Activated gamma-delta T cell treated with anti-CD3 and anti-CD28 coated beads, Interleukin-2, amount 50 U/mL, for 16 hours (primary cell): Measurements from ENCODE around the gene CYB561D1.

Experiments
- DNase-seq: peaks from one replicate; pipeline ENCODE4 v3.0.0-alpha.2; 2020; ENCODE audit warnings: low read depth

The CYB561D1 gene

GRCh38 chr1:109530457-109531087, 36.7 kb downstream of the CYB561D1 start:
- no peak for DNase-seq

DNA sequence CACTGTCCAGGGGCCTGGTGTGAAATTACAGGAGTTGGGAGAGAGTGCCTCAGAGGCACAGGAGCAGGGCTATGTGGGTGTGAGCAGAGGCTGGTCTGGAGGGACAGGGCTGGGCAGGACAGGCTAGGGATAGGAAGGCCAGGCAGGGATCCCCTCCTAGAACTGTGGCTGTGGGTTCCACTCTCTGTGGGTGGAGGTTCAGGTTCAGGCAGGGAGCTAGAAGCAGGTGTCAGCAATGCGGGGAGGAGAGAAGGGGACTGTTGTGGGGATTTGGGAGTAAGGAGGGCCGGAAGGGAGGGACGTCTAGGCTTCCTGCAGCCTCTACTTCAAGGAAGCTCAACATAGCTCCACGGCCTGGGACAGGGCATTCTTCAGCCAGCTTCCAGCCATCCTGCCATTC, 37.5 kb downstream of the CYB561D1 start:
- no peak for DNase-seq

- no peak for DNase-seq
Measured at GRCh38 chr1:109531826-109532364, 38.0 kb downstream of the CYB561D1 start.

DNA sequence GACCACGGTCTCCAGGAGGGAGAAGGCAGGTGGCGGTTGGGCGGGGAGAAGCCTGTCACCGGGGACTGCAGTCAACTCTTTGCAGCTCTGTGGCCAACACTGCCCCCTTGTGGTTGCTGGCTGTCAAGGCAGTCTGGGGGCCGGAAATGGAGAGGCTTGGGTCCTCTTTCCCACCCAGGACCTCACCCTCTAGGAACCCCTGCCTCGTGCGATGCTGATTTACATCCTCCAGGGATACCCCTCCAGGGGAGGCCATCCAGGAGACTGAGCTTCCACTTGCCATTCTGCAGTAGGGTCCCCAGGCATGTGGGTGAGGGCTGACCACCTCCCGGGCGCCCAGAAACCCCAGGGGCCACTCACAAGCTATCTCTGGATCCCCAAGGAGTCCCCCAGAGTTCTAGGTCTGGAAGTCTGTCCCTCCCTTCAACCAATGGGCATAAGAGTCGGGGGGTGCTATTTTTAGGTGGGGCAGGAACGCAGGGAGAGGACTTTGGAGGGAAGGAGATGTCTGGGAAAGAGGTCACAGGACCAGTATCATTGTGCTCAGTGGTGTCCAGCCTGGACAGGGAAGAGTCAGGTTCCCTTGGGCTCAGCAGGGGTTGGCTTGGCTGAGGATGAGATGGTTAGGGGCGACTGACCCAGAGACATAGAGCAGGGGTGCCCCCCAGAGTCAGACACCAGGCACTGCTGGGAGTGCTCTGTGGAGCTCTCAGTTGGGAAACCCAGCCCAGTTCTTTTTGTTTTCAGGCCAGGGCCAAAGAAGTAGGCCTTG, 38.7 kb downstream of the CYB561D1 start:
- DNase-seq = peak; percentile 86

DNA sequence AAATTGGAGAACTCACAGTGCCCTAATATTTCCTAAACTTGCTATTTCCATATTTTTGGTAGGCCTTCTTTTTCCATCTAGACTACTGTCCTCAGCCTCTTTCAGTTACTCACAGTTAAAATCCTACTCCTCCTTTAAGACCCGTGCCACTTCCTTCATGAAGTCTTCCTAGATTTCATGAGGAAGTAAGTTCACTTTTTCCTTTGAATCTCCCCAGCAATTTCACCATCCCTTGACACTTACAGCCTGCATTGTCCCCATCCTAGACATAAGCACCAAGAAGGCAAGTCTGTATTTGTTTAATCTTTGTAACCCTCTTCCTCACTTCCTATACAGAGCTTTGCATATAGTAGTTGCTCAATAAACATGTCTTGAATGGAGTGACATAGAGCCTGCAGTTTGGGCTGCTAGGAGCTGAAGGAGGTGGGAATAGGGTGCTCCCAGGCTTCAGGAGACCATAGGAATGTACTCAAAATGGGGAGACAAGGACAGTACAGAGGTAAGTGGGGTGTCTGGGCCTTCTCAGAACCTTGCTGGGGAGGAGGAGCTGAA, 40.5 kb downstream of the CYB561D1 start:
- no peak for DNase-seq

DNA sequence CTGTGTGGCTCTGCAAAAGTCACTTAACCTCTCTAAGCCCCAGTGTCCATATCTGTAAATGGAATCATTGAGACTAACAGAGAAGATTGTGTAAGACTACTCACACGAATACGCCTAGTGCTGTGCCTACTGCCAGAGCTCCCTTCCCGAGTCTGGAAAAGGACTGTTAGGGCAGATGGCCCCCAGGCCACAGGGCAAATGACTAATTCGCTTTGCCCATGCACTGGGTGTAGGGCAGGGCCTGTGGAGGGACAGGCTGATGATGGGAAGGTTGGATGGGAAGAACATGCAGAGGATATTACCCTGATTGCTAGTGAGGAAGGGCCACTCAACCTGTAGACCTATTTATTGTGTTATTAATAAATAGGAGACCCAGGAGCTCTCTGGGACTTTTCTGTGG, 41.6 kb downstream of the CYB561D1 start:
- DNase-seq = no peak

DNA sequence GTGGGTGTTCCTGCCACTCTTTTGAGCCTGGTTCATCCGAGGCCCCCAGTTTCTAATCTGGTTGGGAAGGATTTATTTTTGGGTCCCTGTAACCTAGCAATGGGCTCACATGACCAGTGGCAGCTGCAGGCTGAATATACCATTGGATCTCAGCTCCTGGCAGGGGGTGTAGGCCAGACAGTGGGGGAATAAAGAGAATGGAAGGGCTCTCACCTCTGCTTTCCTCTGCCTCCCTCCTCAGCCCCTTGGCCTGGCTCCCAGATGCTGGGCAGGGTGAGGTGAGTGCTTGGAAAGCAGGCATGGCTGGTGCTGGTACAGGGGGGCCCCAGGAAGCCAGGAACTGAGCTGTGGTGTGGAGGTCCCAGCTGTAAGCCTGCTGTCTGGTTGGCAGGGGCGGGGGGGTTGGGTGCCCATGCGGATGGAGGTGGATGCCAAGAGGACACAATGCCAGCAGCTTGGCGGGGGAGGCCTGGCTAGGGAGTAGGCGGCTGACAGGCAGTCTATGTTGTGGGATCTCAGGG, 42.1 kb downstream of the CYB561D1 start:
- DNase-seq = no peak

DNA sequence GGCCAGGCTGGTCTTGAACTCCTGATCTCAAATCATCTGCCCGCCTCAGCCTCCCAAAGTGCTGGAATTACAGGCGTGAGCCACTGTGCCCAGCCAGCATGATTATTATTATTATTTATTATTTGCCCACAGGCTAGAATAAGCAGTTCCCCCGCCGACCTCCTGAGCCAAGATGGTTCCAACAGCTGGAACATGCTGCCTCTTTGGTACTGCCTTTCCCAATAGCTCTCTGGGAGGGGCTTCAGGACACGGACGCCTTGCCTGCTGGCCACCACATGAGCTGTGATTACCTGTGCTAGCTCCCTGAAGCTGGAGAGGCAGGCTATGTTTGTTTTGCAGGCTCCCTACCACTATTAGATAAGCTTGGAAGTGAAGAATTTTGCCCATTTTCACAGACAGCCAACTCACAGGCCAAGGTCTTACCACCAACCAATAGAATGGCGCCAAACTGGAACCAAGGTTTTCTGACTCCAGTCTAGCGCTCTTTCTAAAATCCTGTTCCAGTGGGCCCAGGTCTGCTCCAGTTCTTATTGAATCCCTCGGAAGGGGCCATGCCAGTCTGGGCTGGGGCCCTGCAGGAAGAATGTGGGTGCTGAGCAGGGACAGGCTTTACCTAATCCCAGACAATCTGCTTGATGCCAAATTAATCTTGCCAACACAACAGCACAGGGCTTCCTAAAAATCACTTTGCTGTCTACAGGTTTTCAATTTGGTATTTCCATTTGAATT, 43.7 kb downstream of the CYB561D1 start:
- DNase-seq = no peak

DNA sequence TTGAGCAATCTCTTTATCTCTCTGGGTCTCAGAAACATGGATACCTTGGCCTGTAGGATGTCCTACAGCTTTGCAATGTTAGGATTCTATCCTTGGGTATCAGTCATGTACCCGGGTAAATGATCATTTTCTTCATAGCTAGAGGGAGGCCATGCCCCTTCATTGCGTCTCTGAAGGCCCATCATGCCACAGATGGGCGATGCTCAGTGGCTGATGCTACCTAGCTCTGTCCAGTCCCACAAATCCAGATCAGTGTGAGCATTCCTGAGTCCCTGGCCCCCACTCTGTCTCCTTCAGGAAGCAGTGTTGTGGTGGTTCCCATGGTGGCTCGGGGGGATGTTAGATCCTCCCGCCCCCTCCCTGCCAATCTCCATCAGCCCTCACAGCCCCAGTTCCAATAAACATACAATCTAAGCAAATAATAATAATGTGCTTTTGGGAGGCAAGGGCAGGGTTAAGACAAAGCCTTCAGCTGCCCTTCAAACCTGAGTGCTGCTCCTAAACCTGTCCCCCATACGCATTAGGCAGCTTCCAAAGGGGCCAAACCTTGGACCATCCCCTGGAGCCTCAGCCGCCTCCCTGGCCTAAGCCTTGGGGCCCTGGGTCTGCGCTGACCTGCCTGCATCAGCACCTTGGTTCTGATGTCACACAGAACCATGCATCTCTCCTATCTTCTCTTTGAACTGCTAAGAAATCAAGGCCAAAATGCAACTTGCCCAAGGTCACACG, 45.1 kb downstream of the CYB561D1 start:
- no peak for DNase-seq

- no peak for DNase-seq
Measured at GRCh38 chr1:109539676-109540075, 45.8 kb downstream of the CYB561D1 start, which contains the start of gene GPR61. TSS of gene GPR61 (plus strand) at chr1:109539872. CDS start at chr1:109543023, 3,151 bp downstream.

DNA sequence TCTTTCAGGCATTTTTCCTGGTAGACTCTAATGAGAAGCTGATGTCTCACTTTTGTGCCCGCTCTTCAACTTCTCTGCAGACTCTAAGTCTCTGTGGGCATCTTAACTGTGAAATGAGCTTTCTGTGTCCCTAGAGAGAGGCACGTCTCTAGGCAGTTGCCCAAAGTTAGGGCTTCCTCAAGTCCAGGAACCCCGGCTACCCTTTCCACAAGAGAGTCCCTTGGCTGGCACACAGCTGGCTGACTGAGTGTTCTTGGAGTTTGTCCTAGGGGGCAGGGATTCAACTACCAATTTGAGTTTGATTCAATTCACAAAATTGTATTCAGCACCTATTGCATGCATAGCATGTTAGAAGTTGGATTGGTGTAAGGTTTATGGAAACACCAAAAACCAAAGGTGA, 47.2 kb downstream of the CYB561D1 start:
- DNase-seq = no peak

DNA sequence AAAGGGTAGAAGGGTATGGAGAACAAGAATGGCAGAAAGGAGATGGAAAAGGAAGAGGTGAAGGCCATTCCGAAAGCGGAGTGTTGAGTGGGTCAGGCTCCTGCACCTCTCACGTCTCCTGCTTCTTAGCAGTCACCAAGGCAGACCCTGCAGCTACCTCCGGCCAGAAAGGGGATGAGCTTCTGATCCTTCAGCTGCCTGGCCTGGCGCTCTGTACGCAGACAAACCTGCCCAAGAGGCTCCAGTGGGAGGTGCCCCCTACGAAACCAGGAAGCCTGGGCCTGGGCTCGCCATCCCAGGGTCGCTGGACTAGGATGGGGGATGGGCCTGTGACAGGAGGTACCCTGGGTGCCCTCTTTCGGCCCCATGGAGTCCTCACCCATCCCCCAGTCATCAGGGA, 48.8 kb downstream of the CYB561D1 start:
- no peak for DNase-seq

- DNase-seq = no peak
Measured at GRCh38 chr1:109543283-109543987, 49.5 kb downstream of the CYB561D1 start.

GRCh38 chr1:109543988-109544735, 50.3 kb downstream of the CYB561D1 start:
- no peak for DNase-seq

GRCh38 chr1:109546311-109547109, 52.6 kb downstream of the CYB561D1 start:
- DNase-seq = peak; percentile 83

- no peak for DNase-seq
Measured at GRCh38 chr1:109547463-109548320, 53.8 kb downstream of the CYB561D1 start.

GRCh38 chr1:109548321-109549267, 54.7 kb downstream of the CYB561D1 start, which contains the start of gene GNAI3:
TSS of gene GNAI3 (plus strand) at chr1:109548615. CDS start at chr1:109548721, 106 bp downstream.
- peak; percentile 97 for DNase-seq
